Loucy (cell line): ENCODE results near the gene DTYMK.

Source experiments
- H2AFZ ChIP-seq: fragments of 200-600 bp; sonication (generic); 2 replicates; pipeline ENCODE4 v1.6.0; 2016; ENCODE audit warnings: antibody characterized with exemption, mild to moderate bottlenecking, low read length, moderate library complexity
- H3F3A ChIP-seq: fragments of 200-600 bp; 2 replicates; pipeline ENCODE4 v1.6.0; 2016; ENCODE audit warnings: antibody characterized with exemption, low read depth, mild to moderate bottlenecking
- H3K27me3 ChIP-seq: fragments of 200-600 bp; sonication (generic); 2 replicates; pipeline ENCODE4 v1.6.1; 2014; ENCODE audit warnings: low read length, mild to moderate bottlenecking; ENCODE audit not compliant: insufficient read depth, poor library complexity, severe bottlenecking
- H3K36me3 ChIP-seq: fragments of 200-600 bp; sonication (generic); 2 replicates; pipeline ENCODE4 v1.6.1; 2016; ENCODE audit warnings: low read length; ENCODE audit not compliant: insufficient read depth
- H3K4me1 ChIP-seq: fragments of 200-600 bp; sonication (generic); 2 replicates; pipeline ENCODE4 v1.5.1; 2014; ENCODE audit warnings: low read length, mild to moderate bottlenecking; ENCODE audit not compliant: insufficient read depth, poor library complexity, severe bottlenecking
- H3K4me2 ChIP-seq: fragments of 200-600 bp; sonication (generic); 2 replicates; pipeline ENCODE4 v1.6.0; 2014; ENCODE audit warnings: antibody characterized with exemption, low read length, low read depth, mild to moderate bottlenecking; ENCODE audit not compliant: poor library complexity, severe bottlenecking
- H3K4me3 ChIP-seq: fragments of 200-600 bp; sonication (generic); 2 replicates; pipeline ENCODE4 v1.5.1; 2014; ENCODE audit warnings: low read length, mild to moderate bottlenecking, mixed read lengths; ENCODE audit not compliant: poor library complexity, severe bottlenecking
- H3K79me2 ChIP-seq: fragments of 200-600 bp; sonication (generic); 2 replicates; pipeline ENCODE4 v1.6.1; 2014; ENCODE audit warnings: low read length; ENCODE audit not compliant: insufficient read depth
- H3K9ac ChIP-seq: fragments of 200-600 bp; sonication (generic); 2 replicates; pipeline ENCODE4 v1.6.0; 2014; ENCODE audit warnings: mild to moderate bottlenecking, low read depth, low read length, moderate library complexity; ENCODE audit not compliant: poor library complexity, severe bottlenecking
- H3K9me2 ChIP-seq: fragments of 200-600 bp; sonication (generic); replicated peaks from 2 replicates; pipeline ENCODE4 v1.6.1; 2016; ENCODE audit warnings: low read depth, low read length, mixed read lengths
- H3K9me3 ChIP-seq: fragments of 200-600 bp; sonication (generic); 2 replicates; pipeline ENCODE4 v1.6.1; 2014; ENCODE audit warnings: mild to moderate bottlenecking, antibody characterized with exemption, low read length, low read depth; ENCODE audit not compliant: insufficient read depth
- H4K20me1 ChIP-seq: fragments of 200-600 bp; sonication (generic); 2 replicates; pipeline ENCODE4 v1.6.0; 2014; ENCODE audit warnings: antibody characterized with exemption, low read length, mild to moderate bottlenecking; ENCODE audit not compliant: insufficient read depth, poor library complexity, severe bottlenecking
- CTCF ChIP-seq: fragments of 200-600 bp; sonication (generic); conservative IDR thresholded peaks from 2 replicates; pipeline ENCODE4 v1.5.1; 2014; ENCODE audit warnings: mild to moderate bottlenecking, antibody characterized with exemption, low read length
- EZH2phosphoT487 ChIP-seq: fragments of 200-600 bp; IDR thresholded peaks from 2 replicates; pipeline ENCODE4 v1.6.1; 2018; ENCODE audit warnings: antibody characterized with exemption, mild to moderate bottlenecking, moderate library complexity, borderline replicate concordance

Gene DTYMK

GRCh38 chr2:241657786-241658254 is 28.8 kb downstream of the DTYMK start:
- Histone ChIP-seq H3K36me3 (peaks cover 80% of the 10 kb centered on the region; the same call in 1 of the 2 replicates), H3K4me1 (no peaks in the 10 kb centered on the region)
- no peak for TF ChIP-seq EZH2phosphoT487
- TF ChIP-seq CTCF: no peak

GRCh38 chr2:241656190-241656741 is 30.3 kb downstream of the DTYMK start:
- H3K4me3 ChIP-seq: no peak overlapping the region
- no peaks in the 10 kb centered on the region for H4K20me1 ChIP-seq
- no peaks in the 10 kb centered on the region for H3K27me3 ChIP-seq
- no peak overlapping the region for H2AFZ ChIP-seq
- no peaks in the 10 kb centered on the region for H3K4me1 ChIP-seq
- no peak overlapping the region for H3K9ac ChIP-seq
- H3K79me2 ChIP-seq: no peaks in the 10 kb centered on the region; the same call in 1 of the 2 replicates
- no peaks in the 10 kb centered on the region for H3F3A ChIP-seq
- no peaks in the 10 kb centered on the region for H3K9me3 ChIP-seq
- TF ChIP-seq EZH2phosphoT487 (no peak), CTCF (no peak)
- H3K36me3 ChIP-seq: peaks cover 86% of the 10 kb centered on the region; the same call in 1 of the 2 replicates
- no peaks in the 10 kb centered on the region for H3K9me2 ChIP-seq
- no peak overlapping the region for H3K4me2 ChIP-seq

More at GRCh38 chr2:241657786-241658254, 28.8 kb downstream of the DTYMK start:
- Histone ChIP-seq H3K9ac (no peak overlapping the region), H3K27me3 (no peaks in the 10 kb centered on the region), H3K4me3 (no peak overlapping the region), H3K4me2 (no peak overlapping the region), H3K9me3 (no peaks in the 10 kb centered on the region), H3F3A (no peaks in the 10 kb centered on the region), H3K9me2 (no peaks in the 10 kb centered on the region), H4K20me1 (no peaks in the 10 kb centered on the region), H3K79me2 (no peaks in the 10 kb centered on the region; the same call in 1 of the 2 replicates), H2AFZ (no peak overlapping the region)

- no peaks in the 10 kb centered on the region for H3K27me3 ChIP-seq
- no peaks in the 10 kb centered on the region for H3F3A ChIP-seq
- H3K36me3 ChIP-seq: peaks cover 84% of the 10 kb centered on the region; the same call in 1 of the 2 replicates
- no peak overlapping the region for H3K4me2 ChIP-seq
- no peaks in the 10 kb centered on the region for H3K4me1 ChIP-seq
- no peaks in the 10 kb centered on the region for H3K9me2 ChIP-seq
- peaks cover under 1% of the 10 kb centered on the region for H4K20me1 ChIP-seq
- H3K9me3 ChIP-seq: no peaks in the 10 kb centered on the region
- H3K4me3 ChIP-seq: no peak overlapping the region
- peaks cover 4% of the 10 kb centered on the region; the same call in 1 of the 2 replicates for H3K79me2 ChIP-seq
- H2AFZ ChIP-seq: no peak overlapping the region
- no peak overlapping the region for H3K9ac ChIP-seq
- TF ChIP-seq CTCF: no peak
- no peak for TF ChIP-seq EZH2phosphoT487
Observed at GRCh38 chr2:241655516-241656189, 31.0 kb downstream of the DTYMK start.
